Adrenal gland (tissue), 12 donors: ENCODE data around the gene SPOUT1. TPM values are rescaled to one million over a fixed set of nuclear protein-coding genes. Genes with fewer than 3 reads are reported as not detected.
"Not testable (repeated sequence)": the region's sequence is repeated elsewhere in the genome, so short reads cannot be mapped to it uniquely, and the experiment has no call there.

Source experiments
- DNase-seq, 7 donors: peaks; one replicate each; pipeline ENCODE4 v3.0.0-alpha.2; 2019 to 2020
- H3K27ac ChIP-seq, 5 donors: fragments of 200-600 bp; sonication (generic) in 4 of 5; 1 replicate in 3 of 5; 2 replicates in 2 of 5; pipeline versions ENCODE4 v1.5.1 to v1.8.0; 2016 to 2020; ENCODE audit warnings: mild to moderate bottlenecking in 1 of 5
- H3K27me3 ChIP-seq: fragments of 200-600 bp; 2 replicates; pipeline ENCODE4 v1.8.0; 2021
- H3K36me3 ChIP-seq, 2 donors: fragments of 200-600 bp; replicated peaks in 1 of 2; 1 replicate in 1 of 2; 2 replicates in 1 of 2; pipeline versions ENCODE4 v1.5.1 to v1.8.0; 2018 to 2022
- H3K4me1 ChIP-seq, 2 donors: fragments of 200-600 bp; replicated peaks in 1 of 2; 1 replicate in 1 of 2; 2 replicates in 1 of 2; pipeline versions ENCODE4 v1.5.1 to v1.8.0; 2018 to 2021
- H3K4me3 ChIP-seq, 4 donors: fragments of 200-600 bp; sonication (generic) in 3 of 4; one replicate each; pipeline ENCODE4 v1.5.1; 2016 to 2018
- H3K9me3 ChIP-seq, 3 donors: fragments of 200-600 bp; sonication (generic) in 1 of 3; replicated peaks in 1 of 3; 1 replicate in 2 of 3; 2 replicates in 1 of 3; pipeline versions ENCODE4 v1.5.1 to v1.8.0; 2016 to 2021
- POLR2A ChIP-seq, 2 donors: fragments of 450-650 bp; IDR thresholded peaks; one replicate each; pipeline ENCODE4 v1.6.1; 2017; ENCODE audit warnings: antibody characterized with exemption in 2 of 2, mild to moderate bottlenecking in 2 of 2, moderate library complexity in 1 of 2
- WGBS, 4 donors: extraction: QIAGEN DNeasy Blood & Tissue Kit in 2 of 4; methylation state at CpG; one replicate each; pipeline versions ENCODE4 v1.1.5 to v1.1.7; 2013 to 2017; 5-methylcytosine and 5-hydroxymethylcytosine counted together
- intact Hi-C, 2 donors: fragments of 100-400 bp; cut with DNase I; formaldehyde crosslinking; loops; one replicate each; pipeline versions ENCODE4 v1.14.1 to v1.15.0; 2022 to 2023
- polyA plus RNA-seq, 3 donors: library from polyadenylated mRNA; stranded (reverse); fragments of 200-250 nt in 2 of 3; fragments of 350-450 nt in 1 of 3; fragmentation: Illumina TruSeq in 1 of 3; extraction: RNeasy Lipid Tissue Mini Kit (QIAGEN cat#74804) in 1 of 3; gene quantifications; one replicate each; pipeline ENCODE4 v1.2.3, GENCODE V29; 2013 to 2014
- total RNA-seq, 9 donors: library from RNA; depleted of rRNA in 4 of 9; stranded (reverse); fragments of >200 nt in 4 of 9; fragments of 120-200 nt in 1 of 9; fragmentation: NEBNext Ultra II Directional in 1 of 9; extraction: Animal tissue kit (Norgen Biotek cat#: 25700) in 1 of 9; gene quantifications; one replicate each; pipeline versions ENCODE4 v1.1.0 to v1.2.4, GENCODE V29; 2013 to 2023
- TF ChIP-seq, protein P1 (sequence below), 6 experiments: fragments of 450-650 bp in 4 of 6; fragments of 200-600 bp in 2 of 6; sonication (generic) in 1 of 6; IDR thresholded peaks; 1 replicate in 5 of 6; 2 replicates in 1 of 6; pipeline versions ENCODE4 v1.5.1 to v1.8.0; 2016 to 2021; ENCODE audit warnings: antibody characterized with exemption in 6 of 6, mild to moderate bottlenecking in 2 of 6, moderate library complexity in 1 of 6
- donor health status: healthy with polysubstance abuse.
- donor health status: Bipolar disorder and iron deficiency.
- donor health status: DM: yes; HTN: yes; CAD: no.
- donor health status: DM: no; HTN: no; CAD: no.
- donor health status: DM: no; HTN: no; CAD: no.
- donor health status: DM: yes; HTN: yes; CAD: no.

Gene SPOUT1
- total and polyA plus RNA-seq, 12 donors: 18.5 to 56.3 (median 39.4) TPM

DNA sequence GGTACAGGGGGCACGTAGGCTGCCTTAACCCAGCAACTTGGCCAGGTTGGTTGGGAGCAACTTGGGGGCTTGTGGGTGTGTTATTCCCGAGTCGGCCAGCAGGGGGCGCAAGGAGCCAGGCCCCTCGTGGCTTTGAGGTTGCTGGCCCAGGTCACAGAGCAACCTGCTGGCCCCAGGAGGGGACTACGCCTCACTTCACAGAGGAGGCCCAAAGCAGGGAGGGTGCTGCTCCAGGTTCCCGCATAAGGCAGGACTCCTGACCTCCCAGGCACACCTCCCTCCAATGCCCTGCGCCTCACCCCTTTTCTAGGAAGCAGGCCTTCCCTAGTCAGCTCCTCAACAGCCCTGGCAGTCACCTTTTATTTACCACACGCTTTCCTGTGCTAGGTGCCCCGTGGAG lies 34.1 kb upstream of the SPOUT1 start:
- no peak for TF ChIP-seq POLR2A (IDR thresholded peaks at IDR 0.05)
- TF ChIP-seq, protein P1, sequence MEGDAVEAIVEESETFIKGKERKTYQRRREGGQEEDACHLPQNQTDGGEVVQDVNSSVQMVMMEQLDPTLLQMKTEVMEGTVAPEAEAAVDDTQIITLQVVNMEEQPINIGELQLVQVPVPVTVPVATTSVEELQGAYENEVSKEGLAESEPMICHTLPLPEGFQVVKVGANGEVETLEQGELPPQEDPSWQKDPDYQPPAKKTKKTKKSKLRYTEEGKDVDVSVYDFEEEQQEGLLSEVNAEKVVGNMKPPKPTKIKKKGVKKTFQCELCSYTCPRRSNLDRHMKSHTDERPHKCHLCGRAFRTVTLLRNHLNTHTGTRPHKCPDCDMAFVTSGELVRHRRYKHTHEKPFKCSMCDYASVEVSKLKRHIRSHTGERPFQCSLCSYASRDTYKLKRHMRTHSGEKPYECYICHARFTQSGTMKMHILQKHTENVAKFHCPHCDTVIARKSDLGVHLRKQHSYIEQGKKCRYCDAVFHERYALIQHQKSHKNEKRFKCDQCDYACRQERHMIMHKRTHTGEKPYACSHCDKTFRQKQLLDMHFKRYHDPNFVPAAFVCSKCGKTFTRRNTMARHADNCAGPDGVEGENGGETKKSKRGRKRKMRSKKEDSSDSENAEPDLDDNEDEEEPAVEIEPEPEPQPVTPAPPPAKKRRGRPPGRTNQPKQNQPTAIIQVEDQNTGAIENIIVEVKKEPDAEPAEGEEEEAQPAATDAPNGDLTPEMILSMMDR (IDR thresholded peaks at IDR 0.05): peak; percentile 90 to 99 (median 94)
- intact Hi-C loops: loop anchor here (2.0 to 5.0 kb wide), 2 partner anchors 63 to 64 kb away; no protein-coding TSS in a partner anchor
- H3K9me3 ChIP-seq: no peaks in the 10 kb centered on the region
- WGBS, 4 donors: 24 to 50% (median 36%) methylated on average over 5 to 10 of the region's 10 CpGs
- DNase-seq: peak; percentile 62 to 82 (median 74)
- no peak overlapping the region for H3K27ac ChIP-seq
- H3K36me3 ChIP-seq: no peaks in the 10 kb centered on the region
- no peak overlapping the region for H3K4me3 ChIP-seq
- H3K27me3 ChIP-seq: no peaks in the 10 kb centered on the region
- no peaks in the 10 kb centered on the region for H3K4me1 ChIP-seq

DNA sequence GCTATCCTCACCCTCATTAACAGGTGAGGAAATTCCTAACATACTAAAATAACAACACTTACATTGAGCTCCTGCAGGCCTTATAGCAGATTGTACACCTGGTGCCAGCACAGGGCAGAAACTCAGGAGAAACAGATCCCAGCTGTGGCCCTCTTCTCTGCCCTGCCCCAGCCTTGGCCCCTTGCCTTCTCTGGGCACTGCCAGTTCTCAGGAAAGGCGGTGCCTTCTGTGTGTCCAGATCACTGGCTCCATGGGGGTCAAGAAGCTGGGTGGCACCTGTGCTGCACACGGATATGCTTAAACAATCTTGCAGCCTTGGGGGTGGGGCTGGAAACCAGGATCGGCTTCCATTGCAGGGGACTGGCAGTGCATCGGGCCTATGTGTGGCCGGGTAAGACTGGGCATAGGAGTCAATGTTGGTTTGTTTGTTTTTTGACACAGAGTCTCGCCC lies 32.8 kb upstream of the SPOUT1 start:
- Histone ChIP-seq H3K27ac (no peak overlapping the region), H3K4me3 (no peak overlapping the region), H3K27me3 (no peaks in the 10 kb centered on the region), H3K9me3 (no peaks in the 10 kb centered on the region), H3K4me1 (no peaks in the 10 kb centered on the region), H3K36me3 (no peaks in the 10 kb centered on the region)
- WGBS, 4 donors: 65 to 100% (median 85%) methylated on average over 2 to 6 of the region's 6 CpGs
- DNase-seq: no peak
- TF ChIP-seq, protein P1 (IDR thresholded peaks at IDR 0.05): no peak
- no peak for TF ChIP-seq POLR2A (IDR thresholded peaks at IDR 0.05)
- intact Hi-C loops: loop anchor here (2.0 to 5.0 kb wide), 2 partner anchors 64 to 65 kb away; no protein-coding TSS in a partner anchor

DNA sequence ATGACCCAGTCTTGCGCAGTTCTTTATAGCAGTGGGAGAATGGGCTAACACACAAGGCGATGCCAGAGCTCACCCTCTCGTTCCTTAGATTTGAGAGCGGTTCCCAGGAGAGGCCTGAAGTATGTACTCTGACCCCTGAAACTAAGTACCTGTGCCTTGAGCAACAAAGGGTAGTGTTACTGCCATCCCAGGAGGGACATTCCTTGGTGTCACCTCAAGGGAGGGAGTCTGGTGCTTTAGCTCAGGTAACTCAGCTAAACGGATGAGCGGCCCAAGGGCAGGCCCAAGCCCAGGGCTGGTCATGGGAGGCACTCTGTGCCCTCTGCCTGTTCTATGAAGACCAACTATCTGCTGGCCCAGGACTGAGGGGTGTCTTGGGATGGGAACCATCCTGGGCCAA lies 31.9 kb upstream of the SPOUT1 start:
- WGBS, 4 donors: 78 to 97% (median 88%) methylated on average over 4 to 6 of the region's 6 CpGs
- H3K9me3 ChIP-seq: no peaks in the 10 kb centered on the region
- TF ChIP-seq, protein P1 (IDR thresholded peaks at IDR 0.05): no peak
- no peak for TF ChIP-seq POLR2A (IDR thresholded peaks at IDR 0.05)
- no peak overlapping the region for H3K27ac ChIP-seq
- H3K4me3 ChIP-seq: no peak overlapping the region
- no peaks in the 10 kb centered on the region for H3K27me3 ChIP-seq
- no peaks in the 10 kb centered on the region for H3K4me1 ChIP-seq
- no peaks in the 10 kb centered on the region for H3K36me3 ChIP-seq
- intact Hi-C loops: loop anchor here in 1 of 2 donors (5.0 kb wide), 1 partner anchor 66 kb away; no protein-coding TSS in a partner anchor
- DNase-seq: no peak

DNA sequence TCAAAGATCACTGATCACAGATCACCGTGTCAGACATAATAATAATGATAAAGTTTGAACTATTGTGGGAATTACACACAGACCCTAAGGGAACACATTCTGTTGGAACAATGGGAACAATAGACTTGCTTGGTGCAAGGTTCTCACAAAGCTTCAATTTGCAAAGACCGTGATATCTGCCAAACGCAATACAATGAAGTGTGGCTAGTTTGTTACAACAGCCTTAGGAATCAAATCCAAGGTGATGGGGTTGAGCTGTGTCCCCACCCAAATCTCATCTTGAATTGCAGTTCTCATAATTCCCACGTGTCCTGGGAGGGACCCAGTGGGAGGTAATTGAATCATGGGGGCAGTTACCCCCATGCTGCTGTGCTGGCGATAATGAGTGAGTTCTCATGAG lies 31.3 kb upstream of the SPOUT1 start:
- H3K27ac ChIP-seq: no peak overlapping the region
- no peaks in the 10 kb centered on the region for H3K4me1 ChIP-seq
- intact Hi-C loops: loop anchor here in 1 of 2 donors (5.0 kb wide), 1 partner anchor 66 kb away; no protein-coding TSS in a partner anchor
- DNase-seq: no peak
- no peaks in the 10 kb centered on the region for H3K27me3 ChIP-seq
- WGBS, 4 donors: 87 to 96% (median 90%) methylated on average over 5 of the region's 5 CpGs
- H3K4me3 ChIP-seq: no peak overlapping the region
- TF ChIP-seq, protein P1 (IDR thresholded peaks at IDR 0.05): no peak
- TF ChIP-seq POLR2A (IDR thresholded peaks at IDR 0.05): no peak
- H3K36me3 ChIP-seq: no peaks in the 10 kb centered on the region
- no peaks in the 10 kb centered on the region for H3K9me3 ChIP-seq

DNA sequence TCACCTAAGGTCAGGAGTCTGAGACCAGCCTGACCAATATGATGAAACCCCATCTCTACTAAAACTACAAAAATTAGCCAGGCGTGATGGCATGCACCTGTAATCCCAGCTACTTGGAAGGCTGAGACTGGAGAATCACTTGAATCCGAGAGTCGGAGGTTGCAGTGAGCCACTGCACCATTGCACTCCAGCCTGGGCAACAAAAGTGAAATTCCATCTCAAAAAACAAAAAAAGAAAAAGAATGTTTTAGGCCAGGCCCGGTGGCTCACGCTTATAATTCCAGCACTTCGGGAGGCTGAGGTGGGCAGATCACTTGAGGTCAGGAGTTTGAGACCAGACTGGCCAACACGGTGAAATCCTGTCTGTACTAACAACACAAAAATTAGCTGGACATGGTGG lies 28.9 kb upstream of the SPOUT1 start:
- WGBS, 4 donors: 90 to 98% (median 96%) methylated on average over 7 of the region's 7 CpGs
- H3K36me3 ChIP-seq, H3K27me3 ChIP-seq, H3K27ac ChIP-seq, DNase-seq, H3K4me1 ChIP-seq, H3K9me3 ChIP-seq, H3K4me3 ChIP-seq, intact Hi-C loops: not testable (repeated sequence)

DNA sequence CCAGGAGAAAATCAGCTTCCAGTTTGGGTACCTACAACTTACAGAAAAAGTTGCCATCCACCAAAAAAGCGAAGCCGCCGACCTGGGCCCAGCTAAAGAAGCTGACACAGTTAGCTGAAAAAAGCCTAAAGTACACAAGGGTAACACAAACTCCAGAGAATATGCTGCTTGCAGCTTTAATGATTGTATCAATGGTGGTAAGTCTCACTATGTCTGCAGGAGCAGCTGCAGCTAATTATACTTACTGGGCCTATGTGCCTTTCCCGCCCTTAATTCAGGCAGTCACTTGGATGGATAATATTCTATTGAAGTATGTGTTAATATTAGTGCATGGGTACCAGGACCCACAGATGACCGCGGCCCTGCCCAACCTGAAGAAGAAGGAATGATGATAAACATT lies 24.9 kb upstream of the SPOUT1 start:
- H3K27me3 ChIP-seq, H3K9me3 ChIP-seq, DNase-seq, intact Hi-C loops, H3K4me3 ChIP-seq, H3K4me1 ChIP-seq, H3K27ac ChIP-seq, H3K36me3 ChIP-seq: not testable (repeated sequence)
- WGBS, 4 donors: 90 to 96% (median 95%) methylated on average over 6 of the region's 6 CpGs

DNA sequence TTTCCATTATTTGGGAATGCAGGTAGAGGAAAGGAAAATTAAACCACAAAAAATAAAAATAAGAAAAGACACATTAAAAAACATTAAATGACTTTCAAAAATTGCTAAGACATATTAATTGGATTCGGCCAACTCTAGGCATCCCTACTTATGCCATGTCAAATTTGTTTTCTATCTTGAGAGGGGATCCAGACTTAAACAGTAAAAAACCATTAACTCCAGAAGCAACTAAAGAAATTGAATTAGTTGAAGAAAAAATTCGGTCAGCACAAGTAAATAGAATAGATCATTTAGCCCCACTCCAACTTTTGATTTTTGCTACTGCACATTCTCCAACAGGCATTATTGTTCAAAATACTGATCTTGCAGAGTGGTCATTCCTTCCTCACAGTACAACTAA lies 23.1 kb upstream of the SPOUT1 start:
- H3K27ac ChIP-seq, H3K36me3 ChIP-seq, H3K4me1 ChIP-seq, DNase-seq, H3K9me3 ChIP-seq, H3K27me3 ChIP-seq, H3K4me3 ChIP-seq, intact Hi-C loops: not testable (repeated sequence)
- 78 to 85% (median 81%) methylated on average over 2 of the region's 2 CpGs for WGBS, 4 donors
